HEK293 (cell line): ENCODE results near the gene GABPB1.

ENCODE experiments used
- FEZF1 ChIP-seq: fragments of 450-650 bp; formaldehyde crosslinking; IDR thresholded peaks from 2 replicates; pipeline ENCODE4 v1.5.1; 2016; ENCODE audit warnings: missing biosample characterization, missing genetic modification characterization
- IKZF3 ChIP-seq: fragments of 450-650 bp; IDR thresholded peaks from 2 replicates; pipeline ENCODE4 v1.5.0; 2018; ENCODE audit warnings: missing biosample characterization, mild to moderate bottlenecking, missing genetic modification characterization, moderate library complexity
- KLF10 ChIP-seq: fragments of 450-650 bp; IDR thresholded peaks from 2 replicates; pipeline ENCODE4 v1.5.1; 2018; ENCODE audit warnings: missing biosample characterization, mild to moderate bottlenecking, missing genetic modification characterization
- KLF16 ChIP-seq: fragments of 450-650 bp; formaldehyde crosslinking; IDR thresholded peaks from 2 replicates; pipeline ENCODE4 v1.5.1; 2017; ENCODE audit warnings: missing biosample characterization, missing genetic modification characterization
- KLF7 ChIP-seq: fragments of 450-650 bp; formaldehyde crosslinking; IDR thresholded peaks from 2 replicates; pipeline ENCODE4 v1.5.1; 2016; ENCODE audit warnings: missing biosample characterization, missing genetic modification characterization, borderline replicate concordance
- MZF1 ChIP-seq: fragments of 450-650 bp; formaldehyde crosslinking; IDR thresholded peaks from 2 replicates; pipeline ENCODE4 v1.5.1; 2017; ENCODE audit warnings: missing biosample characterization, missing genetic modification characterization, borderline replicate concordance
- PRDM1 ChIP-seq: fragments of 450-650 bp; formaldehyde crosslinking; IDR thresholded peaks from 2 replicates; pipeline ENCODE4; 2016; ENCODE audit warnings: missing biosample characterization, missing genetic modification characterization
- SCRT2 ChIP-seq: fragments of 450-650 bp; formaldehyde crosslinking; IDR thresholded peaks from 2 replicates; pipeline ENCODE4 v1.5.1; 2016; ENCODE audit warnings: missing biosample characterization, missing genetic modification characterization
- TRIM28 ChIP-seq: IDR thresholded peaks from 2 replicates; pipeline ENCODE4 v1.6.1; 2011; ENCODE audit warnings: low read length, control low read depth, borderline replicate concordance
- WT1 ChIP-seq: fragments of 450-650 bp; formaldehyde crosslinking; IDR thresholded peaks from 2 replicates; pipeline ENCODE4 v1.5.1; 2016; ENCODE audit warnings: missing biosample characterization, missing genetic modification characterization
- YY1 ChIP-seq: fragments of 450-650 bp; formaldehyde crosslinking; IDR thresholded peaks from 2 replicates; pipeline ENCODE4 v1.5.1; 2018; ENCODE audit warnings: missing biosample characterization, missing genetic modification characterization
- ZBTB17 ChIP-seq: fragments of 450-650 bp; formaldehyde crosslinking; IDR thresholded peaks from 2 replicates; pipeline ENCODE4 v1.5.1; 2016; ENCODE audit warnings: missing biosample characterization, missing genetic modification characterization
- ZBTB20 ChIP-seq: fragments of 450-650 bp; formaldehyde crosslinking; IDR thresholded peaks from 2 replicates; pipeline ENCODE4 v1.5.1; 2016; ENCODE audit warnings: missing biosample characterization, missing genetic modification characterization
- ZBTB7A ChIP-seq: fragments of 450-650 bp; formaldehyde crosslinking; IDR thresholded peaks from 2 replicates; pipeline ENCODE4 v1.5.1; 2016; ENCODE audit warnings: low read depth, missing biosample characterization, missing genetic modification characterization
- ZEB2 ChIP-seq: fragments of 450-650 bp; formaldehyde crosslinking; IDR thresholded peaks from 2 replicates; pipeline ENCODE4 v1.5.1; 2016; ENCODE audit warnings: missing biosample characterization, missing genetic modification characterization
- ZFP37 ChIP-seq: fragments of 450-650 bp; formaldehyde crosslinking; IDR thresholded peaks from 2 replicates; pipeline ENCODE4 v1.5.1; 2016; ENCODE audit warnings: missing biosample characterization, missing genetic modification characterization
- ZFP41 ChIP-seq: fragments of 450-650 bp; formaldehyde crosslinking; IDR thresholded peaks from 2 replicates; pipeline ENCODE4 v1.5.1; 2016; ENCODE audit warnings: missing biosample characterization, missing genetic modification characterization, borderline replicate concordance
- ZFP69B ChIP-seq: fragments of 450-650 bp; formaldehyde crosslinking; IDR thresholded peaks from 2 replicates; pipeline ENCODE4 v1.5.1; 2016; ENCODE audit warnings: missing biosample characterization, missing genetic modification characterization
- ZNF121 ChIP-seq: fragments of 450-650 bp; formaldehyde crosslinking; IDR thresholded peaks from 2 replicates; pipeline ENCODE4 v1.5.1; 2016; ENCODE audit warnings: missing biosample characterization, missing genetic modification characterization
- ZNF157 ChIP-seq: fragments of 450-650 bp; formaldehyde crosslinking; IDR thresholded peaks from 2 replicates; pipeline ENCODE4 v1.5.1; 2016; ENCODE audit warnings: missing biosample characterization, missing genetic modification characterization
- ZNF23 ChIP-seq: fragments of 450-650 bp; formaldehyde crosslinking; IDR thresholded peaks from 2 replicates; pipeline ENCODE4 v1.5.1; 2016; ENCODE audit warnings: missing biosample characterization, missing genetic modification characterization, borderline replicate concordance
- ZNF362 ChIP-seq: fragments of 450-650 bp; formaldehyde crosslinking; IDR thresholded peaks from 2 replicates; pipeline ENCODE4 v1.5.1; 2016; ENCODE audit warnings: missing biosample characterization, missing genetic modification characterization
- ZNF366 ChIP-seq: fragments of 450-650 bp; formaldehyde crosslinking; conservative IDR thresholded peaks from 2 replicates; pipeline ENCODE4 v1.5.1; 2016; ENCODE audit warnings: missing biosample characterization, missing genetic modification characterization
- ZNF394 ChIP-seq: fragments of 450-650 bp; formaldehyde crosslinking; IDR thresholded peaks from 2 replicates; pipeline ENCODE4 v1.5.1; 2016; ENCODE audit warnings: missing biosample characterization, missing genetic modification characterization, mild to moderate bottlenecking, moderate library complexity, borderline replicate concordance
- ZNF426 ChIP-seq: fragments of 450-650 bp; formaldehyde crosslinking; IDR thresholded peaks from 2 replicates; pipeline ENCODE4 v1.5.1; 2017; ENCODE audit warnings: missing biosample characterization, missing genetic modification characterization, mild to moderate bottlenecking, inconsistent platforms, moderate library complexity
- ZNF433 ChIP-seq: fragments of 450-650 bp; formaldehyde crosslinking; IDR thresholded peaks from 2 replicates; pipeline ENCODE4 v1.5.1; 2016; ENCODE audit warnings: missing biosample characterization, missing genetic modification characterization, low read depth
- ZNF488 ChIP-seq: fragments of 450-650 bp; formaldehyde crosslinking; IDR thresholded peaks from 2 replicates; pipeline ENCODE4 v1.5.1; 2016; ENCODE audit warnings: missing biosample characterization, missing genetic modification characterization
- ZNF501 ChIP-seq: fragments of 450-650 bp; formaldehyde crosslinking; IDR thresholded peaks from 2 replicates; pipeline ENCODE4 v1.5.1; 2016; ENCODE audit warnings: missing biosample characterization, missing genetic modification characterization
- ZNF624 ChIP-seq: fragments of 450-650 bp; formaldehyde crosslinking; IDR thresholded peaks from 2 replicates; pipeline ENCODE4 v1.5.1; 2017; ENCODE audit warnings: missing biosample characterization, missing genetic modification characterization
- ZNF654 ChIP-seq: fragments of 450-650 bp; formaldehyde crosslinking; IDR thresholded peaks from 2 replicates; pipeline ENCODE4 v1.5.1; 2016; ENCODE audit warnings: low read depth, missing biosample characterization, missing genetic modification characterization
- ZNF76 ChIP-seq: fragments of 450-650 bp; formaldehyde crosslinking; IDR thresholded peaks from 2 replicates; pipeline ENCODE4; 2016; ENCODE audit warnings: low read depth, missing biosample characterization, missing genetic modification characterization, borderline replicate concordance
- ZNF777 ChIP-seq: fragments of 450-650 bp; formaldehyde crosslinking; IDR thresholded peaks from 2 replicates; pipeline ENCODE4 v1.5.1; 2017; ENCODE audit warnings: missing biosample characterization, missing genetic modification characterization, borderline replicate concordance
- ZNF837 ChIP-seq: fragments of 450-650 bp; formaldehyde crosslinking; IDR thresholded peaks from 2 replicates; pipeline ENCODE4 v1.5.1; 2016; ENCODE audit warnings: missing biosample characterization, missing genetic modification characterization
- ZNF843 ChIP-seq: fragments of 450-650 bp; formaldehyde crosslinking; IDR thresholded peaks from 2 replicates; pipeline ENCODE4 v1.5.1; 2016; ENCODE audit warnings: missing biosample characterization, missing genetic modification characterization
- ZSCAN30 ChIP-seq: fragments of 450-650 bp; IDR thresholded peaks from 2 replicates; pipeline ENCODE4 v1.5.1; 2018; ENCODE audit warnings: missing biosample characterization, mild to moderate bottlenecking, missing genetic modification characterization, moderate library complexity
- TF ChIP-seq, protein P1 (sequence below): fragments of 450-650 bp; formaldehyde crosslinking; IDR thresholded peaks from 2 replicates; pipeline ENCODE4; 2016; ENCODE audit warnings: missing biosample characterization, missing genetic modification characterization
- TF ChIP-seq, protein P2 (sequence below): fragments of 450-650 bp; formaldehyde crosslinking; IDR thresholded peaks from 2 replicates; pipeline ENCODE4 v1.5.1; 2016; ENCODE audit warnings: missing biosample characterization, missing genetic modification characterization

Gene GABPB1

GRCh38 chr15:50354838-50355618, at the start of gene GABPB1 (continued):
- TF ChIP-seq ZNF121 (tag by site-specific recombination) (0 out of 2 replicates have a peak, but pooled peaks have one; percentile 29), ZNF366 (0 out of 2 replicates have a peak, but pooled peaks have one; percentile 36), KLF7 (tag by site-specific recombination) (peak; percentile 70), TRIM28 (peak; percentile 40; the same call in 1 of the 2 replicates), ZBTB20 (tag by site-specific recombination) (peak; percentile 56; the same call in 1 of the 2 replicates), ZNF426 (tag by site-specific recombination) (no peak), ZNF23 (tag by site-specific recombination) (no peak), ZNF488 (tag by site-specific recombination) (no peak), ZNF157 (no peak), ZFP69B (tag by site-specific recombination) (0 out of 2 replicates have a peak, but pooled peaks have one; percentile 48), KLF10 (tag by site-specific recombination) (no peak), ZNF837 (peak; percentile 78; the same call in 1 of the 2 replicates), ZEB2 (tag by site-specific recombination) (peak; percentile 95), ZNF777 (tag by site-specific recombination) (no peak; the same call in 1 of the 2 replicates), KLF16 (tag by site-specific recombination) (peak; percentile 87), ZBTB7A (peak; percentile 95), YY1 (peak; percentile 72), ZFP41 (tag by site-specific recombination) (peak; percentile 84; the same call in 1 of the 2 replicates), ZNF76 (tag by site-specific recombination) (peak; percentile 95), ZNF362 (tag by site-specific recombination) (peak; percentile 61; the same call in 1 of the 2 replicates), IKZF3 (peak; percentile 60), ZNF433 (tag by site-specific recombination) (no peak), ZSCAN30 (tag by site-specific recombination) (peak; percentile 27), ZNF654 (tag by site-specific recombination) (no peak), SCRT2 (tag by site-specific recombination) (0 out of 2 replicates have a peak, but pooled peaks have one; percentile 25), PRDM1 (tag by site-specific recombination) (peak; percentile 22; the same call in 1 of the 2 replicates), ZNF394 (tag by site-specific recombination) (peak; percentile 72; the same call in 1 of the 2 replicates), ZFP37 (peak; percentile 90), ZBTB17 (tag by site-specific recombination) (peak; percentile 73), WT1 (peak; percentile 43; the same call in 1 of the 2 replicates), ZNF501 (tag by site-specific recombination) (peak; percentile 96), ZNF624 (no peak), ZNF843 (tag by site-specific recombination) (0 out of 2 replicates have a peak, but pooled peaks have one; percentile 54), FEZF1 (tag by site-specific recombination) (peak; percentile 84), MZF1 (tag by site-specific recombination) (peak; percentile 91)
- TF ChIP-seq, protein P1, sequence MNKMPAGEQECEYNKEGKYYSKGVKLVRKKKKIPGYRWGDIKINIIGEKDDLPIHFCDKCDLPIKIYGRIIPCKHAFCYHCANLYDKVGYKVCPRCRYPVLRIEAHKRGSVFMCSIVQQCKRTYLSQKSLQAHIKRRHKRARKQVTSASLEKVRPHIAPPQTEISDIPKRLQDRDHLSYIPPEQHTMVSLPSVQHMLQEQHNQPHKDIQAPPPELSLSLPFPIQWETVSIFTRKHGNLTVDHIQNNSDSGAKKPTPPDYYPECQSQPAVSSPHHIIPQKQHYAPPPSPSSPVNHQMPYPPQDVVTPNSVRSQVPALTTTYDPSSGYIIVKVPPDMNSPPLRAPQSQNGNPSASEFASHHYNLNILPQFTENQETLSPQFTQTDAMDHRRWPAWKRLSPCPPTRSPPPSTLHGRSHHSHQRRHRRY (tag by site-specific recombination), result peak; percentile 69; the same call in 1 of the 2 replicates
- TF ChIP-seq, protein P2, sequence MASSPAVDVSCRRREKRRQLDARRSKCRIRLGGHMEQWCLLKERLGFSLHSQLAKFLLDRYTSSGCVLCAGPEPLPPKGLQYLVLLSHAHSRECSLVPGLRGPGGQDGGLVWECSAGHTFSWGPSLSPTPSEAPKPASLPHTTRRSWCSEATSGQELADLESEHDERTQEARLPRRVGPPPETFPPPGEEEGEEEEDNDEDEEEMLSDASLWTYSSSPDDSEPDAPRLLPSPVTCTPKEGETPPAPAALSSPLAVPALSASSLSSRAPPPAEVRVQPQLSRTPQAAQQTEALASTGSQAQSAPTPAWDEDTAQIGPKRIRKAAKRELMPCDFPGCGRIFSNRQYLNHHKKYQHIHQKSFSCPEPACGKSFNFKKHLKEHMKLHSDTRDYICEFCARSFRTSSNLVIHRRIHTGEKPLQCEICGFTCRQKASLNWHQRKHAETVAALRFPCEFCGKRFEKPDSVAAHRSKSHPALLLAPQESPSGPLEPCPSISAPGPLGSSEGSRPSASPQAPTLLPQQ (tag by site-specific recombination), result peak; percentile 75; the same call in 1 of the 2 replicates
